ENCODE measurements around the gene NSDHL. TPM values are rescaled to one million over a fixed set of nuclear protein-coding genes. Genes with fewer than 3 reads are reported as not detected.
A peak's percentile ranks its signal among the peaks of the same experiment; 100 is the strongest.

NSDHL gene
- total RNA-seq, 2 donors from 2014 or later, result 14.1 to 28.1 TPM

DNA sequence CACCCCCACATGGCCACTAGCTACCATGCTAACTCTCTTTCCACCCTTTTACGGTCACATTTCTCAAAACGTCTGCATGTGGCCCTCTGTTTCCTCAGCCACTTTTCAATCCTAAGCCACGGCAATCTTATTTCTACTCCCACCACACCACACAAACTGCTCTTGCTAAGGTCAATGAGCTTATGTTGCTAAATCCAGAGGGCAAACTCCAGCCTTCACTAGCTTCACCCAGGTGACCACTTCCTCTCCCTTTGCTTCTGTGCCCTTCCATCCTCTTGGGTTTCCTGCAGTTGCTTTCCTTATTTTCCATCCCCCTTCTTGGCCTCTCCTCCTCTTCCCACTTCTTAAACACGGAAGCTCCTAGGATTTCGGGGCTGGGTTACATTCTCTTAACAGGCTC, 16.8 kb upstream of the NSDHL start:
- no peak for TF ChIP-seq CTCF (IDR thresholded peaks at IDR 0.05)
- Histone ChIP-seq H3K4me3 (no peak overlapping the region), H3K36me3 (no peaks in the 10 kb centered on the region), H3K27ac (no peak overlapping the region), H3K4me1 (no peaks in the 10 kb centered on the region), H3K9me3 (no peaks in the 10 kb centered on the region), H3K27me3 (no peaks in the 10 kb centered on the region)
- DNase-seq (ENCODE audit: low spot score), result no peak

DNA sequence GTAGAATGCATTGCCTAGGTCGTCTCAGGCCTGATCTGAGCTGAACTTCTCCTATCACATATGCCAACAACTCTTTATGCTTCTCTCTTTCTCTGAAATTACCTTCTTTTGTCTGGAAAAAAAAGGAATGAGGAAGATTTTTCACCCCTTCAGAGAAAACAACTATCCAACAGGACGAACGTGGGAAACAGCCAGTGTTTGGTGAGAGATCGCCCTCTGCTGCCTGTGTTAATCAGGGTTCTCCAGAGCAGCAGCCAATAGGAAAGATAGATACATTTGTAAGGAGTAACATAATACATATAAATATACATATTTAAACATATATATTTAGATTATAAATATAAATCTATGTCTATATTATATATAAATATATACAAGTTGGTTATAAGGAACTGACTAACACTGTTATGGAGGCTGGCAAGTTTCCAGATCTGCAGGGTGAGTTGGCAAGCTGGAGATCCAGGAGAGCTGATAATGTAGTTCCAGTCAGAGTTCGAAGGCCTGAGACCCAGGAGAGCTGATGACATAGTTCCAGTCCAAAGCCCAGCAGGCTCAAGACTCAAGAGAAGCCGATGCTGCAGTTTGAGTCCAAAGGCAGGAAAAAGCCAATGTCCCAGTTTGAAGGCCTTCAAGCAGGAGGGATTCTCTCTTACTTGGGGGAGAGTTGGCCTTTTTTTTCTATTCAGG, 13.6 kb upstream of the NSDHL start:
- Histone ChIP-seq H3K36me3 (no peaks in the 10 kb centered on the region), H3K27me3 (no peaks in the 10 kb centered on the region), H3K4me3 (no peak overlapping the region), H3K9me3 (no peaks in the 10 kb centered on the region), H3K27ac (no peak overlapping the region), H3K4me1 (no peaks in the 10 kb centered on the region)
- TF ChIP-seq CTCF (IDR thresholded peaks at IDR 0.05), result peak in 1 of 2 donors; percentile 51
- DNase-seq (ENCODE audit: low spot score), result no peak

DNA sequence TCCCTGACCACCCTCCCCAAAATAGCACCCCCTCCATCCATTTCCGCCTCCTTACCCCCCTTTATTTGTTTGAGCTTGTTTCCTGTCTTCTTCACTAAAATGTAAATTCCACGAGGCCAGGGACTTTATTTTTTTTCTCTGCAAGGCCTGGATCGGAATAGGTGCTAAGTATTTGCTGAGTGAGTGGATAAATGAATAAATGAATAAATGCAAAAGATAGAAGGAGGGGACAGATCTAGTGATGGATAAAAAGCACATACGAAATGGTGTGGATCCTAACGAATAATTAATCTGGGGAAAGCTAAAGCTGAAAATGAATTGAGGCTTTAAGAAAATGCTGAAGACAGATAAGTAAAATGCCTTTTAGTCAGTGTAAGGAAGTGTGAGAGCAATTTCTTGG, 12.5 kb upstream of the NSDHL start:
- TF ChIP-seq CTCF (IDR thresholded peaks at IDR 0.05), result no peak
- H3K4me3 ChIP-seq, result no peak overlapping the region
- no peak for DNase-seq (ENCODE audit: low spot score)

GRCh38 chrX:152819266-152819665, 11.6 kb upstream of the NSDHL start:
- no peak for DNase-seq (ENCODE audit: low spot score)
- H3K9me3 ChIP-seq, result no peaks in the 10 kb centered on the region
- TF ChIP-seq CTCF (IDR thresholded peaks at IDR 0.05), result no peak
- no peaks in the 10 kb centered on the region for H3K4me1 ChIP-seq
- no peak overlapping the region for H3K4me3 ChIP-seq
- H3K27ac ChIP-seq, result no peak overlapping the region
- no peaks in the 10 kb centered on the region for H3K36me3 ChIP-seq
- H3K27me3 ChIP-seq, result no peaks in the 10 kb centered on the region

More for the DNA sequence above, 12.5 kb upstream of the NSDHL start:
- H3K27me3 ChIP-seq, result no peaks in the 10 kb centered on the region
- no peak overlapping the region for H3K27ac ChIP-seq
- no peaks in the 10 kb centered on the region for H3K4me1 ChIP-seq
- H3K9me3 ChIP-seq, result no peaks in the 10 kb centered on the region
- no peaks in the 10 kb centered on the region for H3K36me3 ChIP-seq

- H3K27ac ChIP-seq, result no peak overlapping the region
- H3K4me1 ChIP-seq, result no peaks in the 10 kb centered on the region
- no peaks in the 10 kb centered on the region for H3K9me3 ChIP-seq
- no peak for DNase-seq (ENCODE audit: low spot score)
- H3K27me3 ChIP-seq, result no peaks in the 10 kb centered on the region
- no peak for TF ChIP-seq CTCF (IDR thresholded peaks at IDR 0.05)
- H3K4me3 ChIP-seq, result no peak overlapping the region
- H3K36me3 ChIP-seq, result no peaks in the 10 kb centered on the region
These were observed 11.1 kb upstream of the NSDHL start for GRCh38 chrX:152819732-152820131.
